ENCODE data around the gene NPAS2.
A peak's percentile ranks its signal among the peaks of the same experiment; 100 is the strongest.

NPAS2 gene

GRCh38 chr2:100820523-100821254, 750 bp downstream of the NPAS2 start:
- H3K27ac ChIP-seq = peak overlapping the region; percentile 0 to 94
- peak overlapping the region; percentile 90 for H3K4me3 ChIP-seq
- TF ChIP-seq, protein P1, sequence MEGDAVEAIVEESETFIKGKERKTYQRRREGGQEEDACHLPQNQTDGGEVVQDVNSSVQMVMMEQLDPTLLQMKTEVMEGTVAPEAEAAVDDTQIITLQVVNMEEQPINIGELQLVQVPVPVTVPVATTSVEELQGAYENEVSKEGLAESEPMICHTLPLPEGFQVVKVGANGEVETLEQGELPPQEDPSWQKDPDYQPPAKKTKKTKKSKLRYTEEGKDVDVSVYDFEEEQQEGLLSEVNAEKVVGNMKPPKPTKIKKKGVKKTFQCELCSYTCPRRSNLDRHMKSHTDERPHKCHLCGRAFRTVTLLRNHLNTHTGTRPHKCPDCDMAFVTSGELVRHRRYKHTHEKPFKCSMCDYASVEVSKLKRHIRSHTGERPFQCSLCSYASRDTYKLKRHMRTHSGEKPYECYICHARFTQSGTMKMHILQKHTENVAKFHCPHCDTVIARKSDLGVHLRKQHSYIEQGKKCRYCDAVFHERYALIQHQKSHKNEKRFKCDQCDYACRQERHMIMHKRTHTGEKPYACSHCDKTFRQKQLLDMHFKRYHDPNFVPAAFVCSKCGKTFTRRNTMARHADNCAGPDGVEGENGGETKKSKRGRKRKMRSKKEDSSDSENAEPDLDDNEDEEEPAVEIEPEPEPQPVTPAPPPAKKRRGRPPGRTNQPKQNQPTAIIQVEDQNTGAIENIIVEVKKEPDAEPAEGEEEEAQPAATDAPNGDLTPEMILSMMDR (IDR thresholded peaks at IDR 0.05) = no peak
- DNase-seq (ENCODE audit: low spot score) = no peak

DNA sequence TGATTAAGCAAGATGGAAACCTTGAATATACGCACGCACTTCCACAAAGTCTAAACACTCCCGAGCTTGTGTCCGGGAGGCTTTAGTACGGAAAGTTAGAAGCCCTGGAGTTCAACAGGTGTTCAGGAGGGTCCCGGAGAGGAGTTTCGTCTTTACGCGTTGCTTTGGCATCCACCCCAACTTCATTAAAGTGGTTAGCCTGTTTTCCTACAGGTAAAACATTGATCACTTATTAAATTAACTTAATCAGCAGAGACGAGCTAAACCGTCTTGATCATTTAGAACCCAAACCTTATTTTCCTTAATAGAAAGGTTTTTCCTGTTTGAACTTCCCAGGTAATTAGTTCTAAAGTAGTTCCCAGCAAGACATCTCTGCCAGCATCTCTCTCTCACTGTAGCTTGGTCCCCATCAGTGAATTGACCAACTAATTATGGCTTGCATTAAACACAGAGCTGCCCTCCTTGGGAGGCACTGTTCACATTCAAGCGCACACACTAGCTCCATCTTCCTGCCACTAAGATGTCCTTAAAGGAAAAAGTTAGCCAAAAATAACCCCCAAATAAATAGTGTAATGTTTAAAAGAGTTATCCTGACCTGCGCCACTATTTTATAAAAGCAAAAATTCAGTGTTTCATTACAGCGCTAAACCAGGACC, 1.4 kb downstream of the NPAS2 start:
- Histone ChIP-seq H3K4me3 (peak overlapping the region; percentile 90), H3K27ac (peak overlapping the region; percentile 0 to 94)
- TF ChIP-seq, protein P1 (IDR thresholded peaks at IDR 0.05) = no peak
- no peak for DNase-seq (ENCODE audit: low spot score)

GRCh38 chr2:100821911-100822265, 1.9 kb downstream of the NPAS2 start:
- Histone ChIP-seq H3K27ac (peak overlapping the region in 1 of 2 donors; percentile 19), H3K4me3 (peak overlapping the region; percentile 90)
- TF ChIP-seq, protein P1 (IDR thresholded peaks at IDR 0.05) = no peak
- DNase-seq (ENCODE audit: low spot score) = no peak

GRCh38 chr2:100822587-100823248, 2.8 kb downstream of the NPAS2 start:
- peak overlapping the region in 1 of 2 donors; percentile 42 for H3K27ac ChIP-seq
- TF ChIP-seq, protein P1 (IDR thresholded peaks at IDR 0.05) = no peak
- no peak for DNase-seq (ENCODE audit: low spot score)
- no peak overlapping the region for H3K4me3 ChIP-seq

DNA sequence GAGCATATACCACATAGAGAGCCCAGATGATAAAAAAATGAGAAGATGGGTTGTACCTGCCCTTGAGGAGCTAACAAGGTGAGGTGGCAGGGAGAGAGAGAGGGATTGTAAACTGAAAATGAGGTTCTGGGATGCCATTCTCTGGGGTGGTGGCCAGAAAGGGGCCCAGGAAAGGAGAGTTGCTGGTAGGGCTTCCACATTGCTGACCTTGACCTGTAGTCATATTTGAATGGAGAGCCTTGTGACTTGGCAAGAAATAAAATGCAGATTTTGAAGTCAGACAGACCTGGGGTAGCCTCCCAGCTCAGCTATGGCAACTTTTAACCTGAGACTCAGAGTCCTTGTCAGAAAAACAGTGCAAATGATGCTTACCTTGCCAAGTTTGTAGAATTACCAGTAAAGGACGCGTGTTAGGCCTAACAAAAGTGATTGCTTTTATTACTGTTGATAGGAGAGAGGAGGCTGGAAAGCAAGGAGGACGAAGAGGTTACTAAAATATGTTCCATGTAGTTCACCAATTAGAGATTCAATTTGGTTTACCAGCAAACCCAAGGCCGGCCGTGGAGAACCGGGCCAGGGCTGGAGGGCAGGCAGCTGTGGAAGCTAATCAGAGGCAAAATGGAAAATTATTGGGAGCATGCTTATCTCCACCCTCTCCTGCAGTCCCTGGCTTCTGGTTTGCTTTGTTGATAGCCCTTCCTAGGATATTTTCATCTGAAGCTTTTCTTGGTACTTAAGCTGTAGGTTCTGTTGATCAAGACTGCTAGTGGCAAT, 3.9 kb downstream of the NPAS2 start:
- H3K27ac ChIP-seq = no peak overlapping the region
- TF ChIP-seq, protein P1 (IDR thresholded peaks at IDR 0.05) = no peak
- DNase-seq (ENCODE audit: low spot score) = no peak
- H3K4me3 ChIP-seq = no peak overlapping the region

- H3K27ac ChIP-seq = no peak overlapping the region
- no peak overlapping the region for H3K4me3 ChIP-seq
- TF ChIP-seq, protein P1 (IDR thresholded peaks at IDR 0.05) = no peak
- DNase-seq (ENCODE audit: low spot score) = no peak
These were observed 4.9 kb downstream of the NPAS2 start for GRCh38 chr2:100824842-100825241.
